ENCODE data around the gene CCNO. TPM values are rescaled to one million over a fixed set of nuclear protein-coding genes. Genes with fewer than 3 reads are reported as not detected.

Gene CCNO, protein sequence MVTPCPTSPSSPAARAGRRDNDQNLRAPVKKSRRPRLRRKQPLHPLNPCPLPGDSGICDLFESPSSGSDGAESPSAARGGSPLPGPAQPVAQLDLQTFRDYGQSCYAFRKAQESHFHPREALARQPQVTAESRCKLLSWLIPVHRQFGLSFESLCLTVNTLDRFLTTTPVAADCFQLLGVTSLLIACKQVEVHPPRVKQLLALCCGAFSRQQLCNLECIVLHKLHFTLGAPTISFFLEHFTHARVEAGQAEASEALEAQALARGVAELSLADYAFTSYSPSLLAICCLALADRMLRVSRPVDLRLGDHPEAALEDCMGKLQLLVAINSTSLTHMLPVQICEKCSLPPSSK
- total RNA-seq, result 0.09 and 0.45 TPM in 2 replicates

DNA sequence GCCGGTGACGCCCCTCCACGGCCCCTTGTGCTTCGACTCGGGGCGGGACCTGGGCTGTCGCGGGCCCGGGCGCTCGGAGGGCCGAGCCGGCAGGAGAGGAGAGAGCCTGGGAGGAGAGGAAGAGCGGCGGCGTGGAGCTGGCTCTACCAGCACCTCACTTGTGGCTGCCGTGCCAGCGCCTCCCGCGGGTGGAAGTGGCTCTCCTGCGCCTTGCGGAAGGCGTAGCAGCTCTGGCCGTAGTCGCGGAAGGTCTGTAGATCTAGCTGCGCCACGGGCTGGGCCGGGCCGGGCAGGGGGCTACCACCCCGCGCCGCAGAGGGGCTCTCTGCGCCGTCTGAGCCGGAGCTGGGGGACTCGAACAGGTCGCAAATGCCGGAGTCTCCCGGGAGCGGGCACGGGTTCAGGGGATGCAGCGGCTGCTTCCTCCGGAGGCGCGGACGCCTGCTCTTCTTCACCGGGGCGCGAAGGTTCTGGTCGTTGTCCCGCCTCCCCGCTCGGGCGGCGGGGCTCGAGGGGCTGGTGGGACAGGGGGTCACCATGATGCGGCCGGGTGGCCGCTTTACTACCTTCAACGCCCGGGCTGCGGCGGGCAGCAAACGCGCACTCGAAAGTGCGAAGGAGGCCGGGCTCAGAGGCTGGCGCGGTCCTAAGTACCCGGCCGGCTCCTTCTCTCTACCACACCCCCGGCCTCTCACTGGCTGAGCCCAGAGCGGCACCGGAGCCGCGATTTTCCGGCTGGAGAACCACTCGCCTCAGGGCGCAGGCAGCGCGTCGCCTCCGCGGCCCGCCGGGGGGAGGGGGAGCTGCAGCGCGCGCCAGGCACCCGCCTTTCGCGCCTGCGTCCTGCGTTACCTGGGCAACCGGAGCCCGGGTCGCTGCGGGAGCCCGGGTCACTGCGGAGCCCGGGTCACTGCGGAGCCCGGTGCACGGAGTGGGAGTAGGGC, at the start of gene CCNO:
Gene CCNO (minus strand): TSS at position 624 of the 944 bp plus-strand sequence. CDS start 85 bp downstream, at position 539.

DNA sequence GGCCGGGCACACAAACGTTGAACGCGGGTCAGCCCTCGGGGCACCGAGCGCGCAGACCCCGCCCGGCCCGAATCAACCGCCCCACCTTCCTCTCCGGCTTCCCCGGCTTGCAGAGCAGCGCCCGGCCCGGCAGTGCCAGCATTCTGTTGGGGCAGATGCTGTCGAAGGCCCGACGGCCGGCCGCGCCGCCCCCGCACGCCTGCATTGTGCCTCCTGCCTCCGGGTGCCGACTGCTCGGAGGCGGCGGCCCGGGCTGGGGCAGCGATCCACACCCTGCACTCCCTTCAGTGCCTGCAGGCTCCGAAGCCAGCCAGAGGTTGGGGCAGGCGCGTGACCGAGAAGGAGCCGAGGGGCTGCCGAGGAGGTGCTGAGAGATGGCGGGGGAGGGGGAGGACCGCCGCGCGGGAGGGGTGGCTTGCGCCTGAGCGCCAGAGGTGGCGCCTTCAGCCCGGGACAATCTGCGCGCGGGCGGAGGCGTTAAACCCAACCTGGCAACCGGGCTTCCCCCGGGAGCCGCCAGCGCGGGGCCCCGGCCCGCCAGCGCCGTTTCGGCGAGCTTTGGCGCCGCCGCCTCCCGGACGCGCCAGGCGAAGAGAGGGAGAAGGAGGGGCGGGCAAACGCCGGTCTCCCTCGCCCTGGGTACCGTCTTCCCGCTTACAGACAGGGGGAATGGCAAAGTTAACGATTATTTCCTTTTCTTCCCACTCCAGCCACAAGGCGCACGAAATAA, 6.3 kb downstream of the CCNO start, which contains the start of gene MCIDAS:
Gene MCIDAS (minus strand): TSS at position 382 of the 730 bp plus-strand sequence. CDS start 177 bp downstream, at position 205.

Other genes starting within 250 kb of the CCNO start
- gene ESM1, start 248.0 kb downstream of the CCNO start, total RNA-seq, result 214 and 325 TPM in 2 replicates
- gene GZMK, start 209.4 kb downstream of the CCNO start, total RNA-seq, result not detected in 2 replicates
- gene GZMA, start 131.0 kb downstream of the CCNO start, total RNA-seq, result 0.54 TPM in 1 of 2 replicates, not detected in the other
- 36.8 and 42.2 TPM in 2 replicates for gene GPX8, start 73.4 kb downstream of the CCNO start, total RNA-seq
- gene CDC20B, start 60.4 kb downstream of the CCNO start, total RNA-seq, result not detected in 2 replicates
- under 0.01 TPM in 2 replicates for gene MCIDAS, start 6.3 kb downstream of the CCNO start, total RNA-seq
- gene DHX29, start 74.1 kb upstream of the CCNO start, total RNA-seq, result 26.3 and 30.7 TPM in 2 replicates
- gene MTREX, start 74.4 kb upstream of the CCNO start, total RNA-seq, result 114 TPM in 2 replicates

All from endothelial cell of coronary artery (primary cell).